IMR-90 (cell line): ENCODE results near the gene NEDD4L. TPM values are rescaled to one million over a fixed set of nuclear protein-coding genes. Genes with fewer than 3 reads are reported as not detected.

Source experiments
- ATAC-seq: fragments of 200-7000 bp; cut with Tn5 transposase; 2 replicates; pipeline ENCODE4 v1.9.1; 2020; ENCODE audit warnings: low read depth, mild to moderate bottlenecking, moderate library complexity
- BruUV-seq: library from RNA; stranded (reverse); fragments of 400-500 nt; replicated peaks from 2 replicates; lab custom pipeline; 2021; lab: Mats Ljungman, UMichigan
- CTCF ChIA-PET: fragments of 300-600 bp; formaldehyde crosslinking; extraction: SDS; loops from one replicate; lab custom pipeline; 2021; ENCODE audit warnings: antibody characterized with exemption; lab: Yijun Ruan, JAX
- POLR2A ChIA-PET: fragments of 300-600 bp; sonication (Branson Sonifier 250); formaldehyde crosslinking; loops from one replicate; lab custom pipeline; 2022; ENCODE audit warnings: antibody characterized with exemption; ENCODE audit not compliant: unreplicated experiment; lab: Charles Lee
- DNase-seq: peaks from one replicate; pipeline ENCODE4 v3.0.0; 2013
- H2AFZ ChIP-seq: replicated peaks from 2 replicates; pipeline ENCODE3; 2013; ENCODE audit warnings: low read length, mild to moderate bottlenecking; ENCODE audit not compliant: poor library complexity
- H2AK5ac ChIP-seq: 2 replicates; pipeline ENCODE4 v1.6.1; 2013; ENCODE audit warnings: low read depth, low read length, inconsistent platforms
- H2AK9ac ChIP-seq: replicated peaks from 2 replicates; pipeline ENCODE3; 2013; ENCODE audit warnings: mild to moderate bottlenecking, low read depth, low read length, moderate library complexity; ENCODE audit not compliant: poor library complexity
- H2BK120ac ChIP-seq: 2 replicates; pipeline ENCODE4 v1.6.1; 2013; ENCODE audit warnings: low read depth, low read length, inconsistent platforms
- H2BK15ac ChIP-seq: 3 replicates; pipeline ENCODE4 v1.6.1; 2013; ENCODE audit warnings: low read depth, low read length, inconsistent platforms
- H2BK20ac ChIP-seq: 2 replicates; pipeline ENCODE4 v1.6.1; 2013; ENCODE audit warnings: low read depth, mild to moderate bottlenecking, inconsistent platforms, low read length, moderate library complexity
- H2BK5ac ChIP-seq: 2 replicates; pipeline ENCODE4 v1.6.1; 2013; ENCODE audit warnings: mild to moderate bottlenecking, low read depth, low read length, inconsistent platforms; ENCODE audit not compliant: poor library complexity, severe bottlenecking
- H3K14ac ChIP-seq: replicated peaks from 2 replicates; pipeline ENCODE4 v1.6.1; 2013; ENCODE audit warnings: low read depth, low read length, inconsistent platforms
- H3K18ac ChIP-seq: 2 replicates; pipeline ENCODE4 v1.6.1; 2013; ENCODE audit warnings: low read depth, low read length, control low read depth
- H3K23ac ChIP-seq: 2 replicates; pipeline ENCODE4 v1.6.1; 2013; ENCODE audit warnings: low read depth, low read length, inconsistent platforms
- H3K27ac ChIP-seq: 2 replicates; pipeline ENCODE4 v1.5.1; 2013; ENCODE audit warnings: mild to moderate bottlenecking, control low read depth, low read length; ENCODE audit not compliant: insufficient read depth
- H3K27me3 ChIP-seq: 2 replicates; pipeline ENCODE4 v1.6.1; 2013; ENCODE audit warnings: low read length; ENCODE audit not compliant: control insufficient read depth, insufficient read depth
- H3K36me3 ChIP-seq: 2 replicates; pipeline ENCODE4 v1.6.1; 2013; ENCODE audit warnings: low read length, mixed read lengths; ENCODE audit not compliant: control insufficient read depth, insufficient read depth
- H3K4ac ChIP-seq: 2 replicates; pipeline ENCODE4 v1.6.1; 2013; ENCODE audit warnings: low read depth, low read length, inconsistent platforms
- H3K4me1 ChIP-seq: 2 replicates; pipeline ENCODE4 v1.6.1; 2013; ENCODE audit warnings: low read length, mixed read lengths; ENCODE audit not compliant: control insufficient read depth, insufficient read depth
- H3K4me2 ChIP-seq: 2 replicates; pipeline ENCODE4 v1.6.1; 2013; ENCODE audit warnings: low read depth, mild to moderate bottlenecking, control low read depth, low read length, moderate library complexity
- H3K4me3 ChIP-seq: 2 replicates; pipeline ENCODE4 v1.5.1; 2013; ENCODE audit warnings: low read depth, mild to moderate bottlenecking, control low read depth, low read length, moderate library complexity; ENCODE audit not compliant: insufficient read depth
- H3K56ac ChIP-seq: 2 replicates; pipeline ENCODE4 v1.6.1; 2013; ENCODE audit warnings: low read length, inconsistent platforms; ENCODE audit not compliant: insufficient read depth; ENCODE audit errors: extremely low read depth
- H3K79me1 ChIP-seq, 2 experiments: 2 replicates each; pipeline ENCODE4 v1.6.1; 2013; ENCODE audit warnings: low read length in 2 of 2, inconsistent platforms in 1 of 2, low read depth in 1 of 2
- H3K9ac ChIP-seq: 2 replicates; pipeline ENCODE4 v1.6.1; 2013; ENCODE audit warnings: low read depth, low read length, control low read depth
- H3K9me1 ChIP-seq: 2 replicates; pipeline ENCODE4 v1.6.1; 2013; ENCODE audit warnings: low read length, inconsistent platforms; ENCODE audit not compliant: insufficient read depth
- H3K9me3 ChIP-seq: 2 replicates; pipeline ENCODE4 v1.6.1; 2013; ENCODE audit warnings: low read length; ENCODE audit not compliant: control insufficient read depth, insufficient read depth
- H4K20me1 ChIP-seq: 2 replicates; pipeline ENCODE4 v1.6.1; 2013; ENCODE audit warnings: low read length, inconsistent platforms; ENCODE audit not compliant: insufficient read depth
- H4K5ac ChIP-seq: 2 replicates; pipeline ENCODE4 v1.6.1; 2013; ENCODE audit warnings: mild to moderate bottlenecking, low read depth, low read length, control low read depth
- H4K8ac ChIP-seq, 2 experiments: 2 replicates each; pipeline ENCODE4 v1.6.1; 2013; ENCODE audit warnings: low read depth in 2 of 2, low read length in 2 of 2, control low read depth in 1 of 2, inconsistent platforms in 1 of 2
- H4K91ac ChIP-seq: 2 replicates; pipeline ENCODE4 v1.6.1; 2013; ENCODE audit warnings: low read depth, low read length, inconsistent platforms; ENCODE audit not compliant: insufficient read depth
- BHLHE40 ChIP-seq: fragments of 150-350 bp; IDR thresholded peaks from 2 replicates; pipeline ENCODE4 v1.6.1; 2016; ENCODE audit warnings: mild to moderate bottlenecking, low read depth, low read length
- CEBPB ChIP-seq: IDR thresholded peaks from 2 replicates; pipeline ENCODE4 v1.6.1; 2012; ENCODE audit warnings: low read depth, low read length, improper control_type of control experiment
- RCOR1 ChIP-seq: IDR thresholded peaks from 2 replicates; pipeline ENCODE4 v1.6.1; 2012; ENCODE audit warnings: mild to moderate bottlenecking, low read length, improper control_type of control experiment; ENCODE audit not compliant: insufficient replicate concordance
- USF2 ChIP-seq: fragments of 150-350 bp; IDR thresholded peaks from 2 replicates; pipeline ENCODE4 v1.6.1; 2017; ENCODE audit warnings: mild to moderate bottlenecking, antibody characterized with exemption, low read length, low read depth
- WGBS, 2 experiments: methylation state at CpG; one replicate each; pipeline versions ENCODE4 v1.1.5 to v1.1.7; 2013; ENCODE audit warnings: missing lambda C conversion rate in 2 of 2; ENCODE audit not compliant: insufficient read length in 1 of 2; ENCODE audit errors: extremely low coverage in 2 of 2; 5-methylcytosine and 5-hydroxymethylcytosine counted together
- dilution Hi-C: fragments of 300-500 bp; cut with HindIII; formaldehyde crosslinking; loops from one replicate; pipeline ENCODE4 v1.14.3; 2018; ENCODE audit warnings: low sequenced_read_pairs; ENCODE audit not compliant: unreplicated experiment
- in situ Hi-C: fragments of 300-500 bp; cut with MboI; formaldehyde crosslinking; loops from 3 replicates; pipeline ENCODE4 v1.14.3; 2019; ENCODE audit warnings: low sequenced_read_pairs, inconsistent platforms, mixed read lengths
- intact Hi-C: fragments of 100-400 bp; cut with micrococcal nuclease; formaldehyde crosslinking; loops from 2 replicates; pipeline ENCODE4 v1.10.0; 2022
- polyA plus RNA-seq, 3 experiments: library from polyadenylated mRNA; depleted of rRNA; stranded (reverse); fragments of >200 nt; gene quantifications; 2 replicates each; pipeline ENCODE4 v1.2.3, GENCODE V29; 2012; ENCODE audit warnings: low replicate concordance in 1 of 3
- total RNA-seq: library from RNA; depleted of rRNA; stranded (reverse); fragments of >200 nt; gene quantifications from 2 replicates; pipeline ENCODE4 v1.2.3, GENCODE V29; 2012

Gene NEDD4L
- total and polyA plus RNA-seq, 2 of the 4 experiments (the other 2 are of a cell fraction), result 10.0 to 10.9 TPM

DNA sequence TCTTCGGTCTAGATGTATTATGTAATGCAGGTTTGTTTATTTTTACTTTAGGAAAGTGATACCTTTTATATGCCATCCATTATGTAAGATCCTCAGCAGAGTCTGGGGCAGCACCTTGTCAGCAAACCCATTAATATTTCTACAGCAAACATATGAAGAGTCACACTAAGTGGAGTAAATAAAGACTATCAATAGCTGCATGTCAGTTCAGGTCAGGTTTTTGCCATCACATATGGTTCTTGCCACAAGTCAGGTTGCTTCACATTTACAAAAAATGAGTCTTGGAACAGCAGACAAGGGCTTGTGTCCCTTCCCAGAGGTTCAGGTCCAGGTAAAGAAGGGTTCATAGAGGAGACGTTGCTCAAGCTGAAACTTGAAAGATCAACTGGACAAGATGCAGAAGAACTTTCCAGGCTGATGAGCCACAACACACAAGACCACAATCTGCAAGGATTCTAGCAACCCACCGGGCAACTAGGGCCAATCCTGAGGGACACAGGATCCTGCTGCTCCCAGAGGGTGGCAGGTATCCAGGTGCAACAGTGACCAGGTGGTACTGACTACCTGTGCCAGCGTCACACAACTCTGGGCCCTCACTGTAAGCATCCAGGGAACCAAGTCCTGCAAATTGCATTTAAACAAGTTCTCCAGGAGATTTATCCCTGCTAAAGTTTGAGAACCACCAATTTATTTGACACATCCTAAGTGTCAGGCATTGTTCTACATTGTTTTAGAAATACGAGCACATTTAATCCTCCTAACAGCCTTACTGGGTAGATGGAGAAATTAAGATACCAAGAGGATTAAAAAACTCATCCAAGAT is 369.0 kb downstream of the NEDD4L start:
- Histone ChIP-seq H3K14ac (no peak overlapping the region), H4K5ac (no peak overlapping the region), H2AFZ (no peak overlapping the region), H4K20me1 (no peaks in the 10 kb centered on the region), H3K18ac (no peak overlapping the region), H2AK9ac (no peak overlapping the region), H2BK5ac (no peak overlapping the region), H3K9ac (no peak overlapping the region), H3K4ac (no peak overlapping the region), H3K79me1 (no peaks in the 10 kb centered on the region), H3K4me3 (no peak overlapping the region), H3K36me3 (no peaks in the 10 kb centered on the region), H3K9me3 (no peaks in the 10 kb centered on the region), H2BK20ac (no peak overlapping the region), H2AK5ac (no peak overlapping the region), H4K8ac (no peak overlapping the region), H2BK120ac (no peak overlapping the region), H2BK15ac (no peak overlapping the region), H4K91ac (no peak overlapping the region), H3K56ac (no peak overlapping the region), H3K4me2 (no peak overlapping the region), H3K9me1 (peaks cover 11% of the 10 kb centered on the region; the same call in 1 of the 2 replicates), H3K27ac (no peak overlapping the region), H3K27me3 (peaks cover 28% of the 10 kb centered on the region), H3K23ac (no peak overlapping the region), H3K4me1 (peaks cover 11% of the 10 kb centered on the region)
- DNase-seq (no peak), ATAC-seq (no peak)
- dilution Hi-C loops (no loop called here), intact Hi-C loops (no loop called here), in situ Hi-C loops (no loop called here)
- TF ChIP-seq CEBPB (no peak), USF2 (no peak), BHLHE40 (no peak), RCOR1 (no peak)
- 20% methylated on average over 1 of the region's 5 CpGs; no CpG with 5 or more reads in 1 of the 2 experiments for WGBS, 2 experiments
- no TSS peak for BruUV-seq
- ChIA-PET CTCF (no interaction called here), POLR2A (no interaction called here)
